Testis (tissue), 3 donors: ENCODE data around the gene DYNLL1. TPM values are rescaled to one million over a fixed set of nuclear protein-coding genes. Genes with fewer than 3 reads are reported as not detected.
A peak's percentile ranks its signal among the peaks of the same experiment; 100 is the strongest.

Source experiments
- DNase-seq: peaks from one replicate; pipeline ENCODE4 v3.0.0-alpha.2; 2019
- H3K27ac ChIP-seq, 2 donors: fragments of 200-600 bp; sonication (generic); one replicate each; pipeline ENCODE4 v1.5.1; 2019
- H3K27me3 ChIP-seq: fragments of 200-600 bp; sonication (generic); one replicate; pipeline ENCODE4 v1.5.1; 2019
- H3K36me3 ChIP-seq: fragments of 200-600 bp; sonication (generic); one replicate; pipeline ENCODE4 v1.5.1; 2017; ENCODE audit warnings: low read depth; ENCODE audit errors: missing control alignments
- H3K4me1 ChIP-seq: fragments of 200-600 bp; sonication (generic); one replicate; pipeline ENCODE4 v1.5.1; 2019
- H3K4me3 ChIP-seq, 2 donors: fragments of 200-600 bp; sonication (generic); one replicate each; pipeline ENCODE4 v1.5.1; 2017 to 2019
- H3K9me3 ChIP-seq: fragments of 200-600 bp; sonication (generic); one replicate; pipeline ENCODE4 v1.5.1; 2017
- POLR2A ChIP-seq: fragments of 450-650 bp; IDR thresholded peaks from one replicate; pipeline ENCODE4 v1.6.1; 2017; ENCODE audit warnings: antibody characterized with exemption, mild to moderate bottlenecking, moderate library complexity
- WGBS, 2 donors: methylation state at CpG; one replicate each; pipeline ENCODE4 v1.1.5; 2018; 5-methylcytosine and 5-hydroxymethylcytosine counted together
- intact Hi-C: fragments of 100-400 bp; cut with DNase I; formaldehyde crosslinking; loops from one replicate; pipeline ENCODE4 v1.15.1; 2023; ENCODE audit warnings: low total_unique reads
- polyA plus RNA-seq: library from polyadenylated mRNA; stranded (reverse); fragments of 350-450 nt; fragmentation: Illumina TruSeq; extraction: RNeasy Lipid Tissue Mini Kit (QIAGEN cat#74804); gene quantifications from one replicate; pipeline ENCODE4 v1.2.3, GENCODE V29; 2014; ENCODE audit warnings: low read depth, low replicate concordance; ENCODE audit not compliant: insufficient read depth
- total RNA-seq, 2 donors: library from RNA; depleted of rRNA; stranded (reverse); fragments of >200 nt; gene quantifications; one replicate each; pipeline ENCODE4 v1.2.3, GENCODE V29; 2016
- TF ChIP-seq, protein P1 (sequence below), 3 experiments: fragments of 450-650 bp in 2 of 3; fragments of 200-600 bp in 1 of 3; sonication (generic) in 1 of 3; IDR thresholded peaks; one replicate each; pipeline ENCODE4 v1.5.1; 2016 to 2019; ENCODE audit warnings: antibody characterized with exemption in 3 of 3, mild to moderate bottlenecking in 2 of 3, moderate library complexity in 1 of 3

Gene DYNLL1
- total and polyA plus RNA-seq, 3 donors from 2014 or later, result 404 to 725 (median 461) TPM

- Histone ChIP-seq H3K4me1 (peaks cover 21% of the 10 kb centered on the region), H3K27ac (no peak overlapping the region), H3K9me3 (no peaks in the 10 kb centered on the region), H3K27me3 (no peaks in the 10 kb centered on the region), H3K4me3 (no peak overlapping the region), H3K36me3 (no peaks in the 10 kb centered on the region)
- 85 to 88% methylated on average over 5 of the region's 5 CpGs for WGBS, 2 donors
- no peak for DNase-seq
- intact Hi-C loops, result no loop called here
- TF ChIP-seq, protein P1, sequence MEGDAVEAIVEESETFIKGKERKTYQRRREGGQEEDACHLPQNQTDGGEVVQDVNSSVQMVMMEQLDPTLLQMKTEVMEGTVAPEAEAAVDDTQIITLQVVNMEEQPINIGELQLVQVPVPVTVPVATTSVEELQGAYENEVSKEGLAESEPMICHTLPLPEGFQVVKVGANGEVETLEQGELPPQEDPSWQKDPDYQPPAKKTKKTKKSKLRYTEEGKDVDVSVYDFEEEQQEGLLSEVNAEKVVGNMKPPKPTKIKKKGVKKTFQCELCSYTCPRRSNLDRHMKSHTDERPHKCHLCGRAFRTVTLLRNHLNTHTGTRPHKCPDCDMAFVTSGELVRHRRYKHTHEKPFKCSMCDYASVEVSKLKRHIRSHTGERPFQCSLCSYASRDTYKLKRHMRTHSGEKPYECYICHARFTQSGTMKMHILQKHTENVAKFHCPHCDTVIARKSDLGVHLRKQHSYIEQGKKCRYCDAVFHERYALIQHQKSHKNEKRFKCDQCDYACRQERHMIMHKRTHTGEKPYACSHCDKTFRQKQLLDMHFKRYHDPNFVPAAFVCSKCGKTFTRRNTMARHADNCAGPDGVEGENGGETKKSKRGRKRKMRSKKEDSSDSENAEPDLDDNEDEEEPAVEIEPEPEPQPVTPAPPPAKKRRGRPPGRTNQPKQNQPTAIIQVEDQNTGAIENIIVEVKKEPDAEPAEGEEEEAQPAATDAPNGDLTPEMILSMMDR (IDR thresholded peaks at IDR 0.05), result no peak
- TF ChIP-seq POLR2A, result no peak
Observed at GRCh38 chr12:120463712-120464111, 32.2 kb upstream of the DYNLL1 start.

GRCh38 chr12:120465756-120466155 is 30.2 kb upstream of the DYNLL1 start:
- TF ChIP-seq, protein P1 (IDR thresholded peaks at IDR 0.05), result no peak
- no peak for TF ChIP-seq POLR2A
- Histone ChIP-seq H3K4me1 (peaks cover 28% of the 10 kb centered on the region), H3K4me3 (no peak overlapping the region), H3K36me3 (no peaks in the 10 kb centered on the region), H3K27ac (peak overlapping the region in 1 of 2 donors; percentile 10), H3K9me3 (no peaks in the 10 kb centered on the region), H3K27me3 (no peaks in the 10 kb centered on the region)
- intact Hi-C loops, result no loop called here
- no peak for DNase-seq
- 39 to 45% methylated on average over 5 of the region's 5 CpGs for WGBS, 2 donors

- Histone ChIP-seq H3K27ac (peak overlapping the region; percentile 7 to 57), H3K9me3 (no peaks in the 10 kb centered on the region), H3K4me3 (no peak overlapping the region), H3K27me3 (no peaks in the 10 kb centered on the region), H3K36me3 (no peaks in the 10 kb centered on the region), H3K4me1 (peaks cover 32% of the 10 kb centered on the region)
- TF ChIP-seq, protein P1 (IDR thresholded peaks at IDR 0.05), result peak; percentile 30 to 51 (median 46)
- TF ChIP-seq POLR2A, result no peak
- intact Hi-C loops, result no loop called here
- peak; percentile 78 for DNase-seq
- 27 to 28% methylated on average over 8 of the region's 8 CpGs for WGBS, 2 donors
Observed at GRCh38 chr12:120466560-120467315, 29.2 kb upstream of the DYNLL1 start.

- intact Hi-C loops, result no loop called here
- no peaks in the 10 kb centered on the region for H3K9me3 ChIP-seq
- 44 to 54% methylated on average over 6 of the region's 6 CpGs for WGBS, 2 donors
- peaks cover 32% of the 10 kb centered on the region for H3K4me1 ChIP-seq
- H3K27ac ChIP-seq, result peak overlapping the region in 1 of 2 donors; percentile 57
- H3K27me3 ChIP-seq, result no peaks in the 10 kb centered on the region
- H3K4me3 ChIP-seq, result no peak overlapping the region
- no peak for DNase-seq
- no peak for TF ChIP-seq POLR2A
- TF ChIP-seq, protein P1 (IDR thresholded peaks at IDR 0.05), result no peak
- no peaks in the 10 kb centered on the region for H3K36me3 ChIP-seq
Observed at GRCh38 chr12:120467439-120467838, 28.5 kb upstream of the DYNLL1 start.
